GM18873 (cell line): Measurements from ENCODE around the gene NT5C1B.

Experiments used
- ATAC-seq: cut with Tn5 transposase; IDR thresholded peaks from one replicate; pipeline ENCODE4 v1.9.1; 2021; ENCODE audit warnings: mild to moderate bottlenecking, moderate library complexity, moderate number of reproducible peaks; ENCODE audit not compliant: unreplicated experiment, low FRiP score

The NT5C1B gene

DNA sequence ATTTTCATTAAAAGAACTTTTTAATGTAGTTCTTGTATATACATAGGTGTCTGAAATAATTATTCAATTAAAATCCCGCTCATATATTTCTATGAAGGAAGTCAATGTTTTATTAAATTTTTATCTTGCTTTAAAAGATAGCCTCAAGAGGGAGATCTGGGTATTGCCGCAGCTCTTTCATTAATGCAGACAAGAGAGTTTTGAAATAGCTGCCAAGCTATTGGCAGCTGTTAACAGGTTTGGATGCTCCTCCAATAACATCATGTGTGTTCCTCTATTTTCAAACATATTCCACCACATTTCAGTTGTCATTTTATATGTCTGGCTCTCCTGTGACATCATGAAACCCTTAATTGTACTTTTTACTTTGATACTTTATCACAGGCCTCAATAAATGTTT, 12.9 kb upstream of the NT5C1B start:
- ATAC-seq: no peak

DNA sequence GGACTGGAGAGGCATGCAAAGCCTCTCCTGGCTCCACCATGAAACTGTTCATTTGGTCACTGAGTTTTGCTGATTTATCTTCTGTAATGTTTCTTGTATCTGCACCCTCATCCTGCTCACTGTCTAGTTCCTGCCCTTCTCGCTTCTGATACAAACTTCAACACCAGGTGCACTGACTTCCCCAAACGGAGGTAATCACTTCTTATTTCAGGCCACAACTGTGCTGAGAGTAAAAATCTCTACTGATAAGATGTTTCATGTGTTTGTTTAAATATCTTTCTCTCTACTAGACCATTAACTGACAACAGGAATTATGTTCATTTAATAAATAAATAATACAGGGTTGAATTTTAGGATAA, 10.9 kb upstream of the NT5C1B start:
- no peak for ATAC-seq

DNA sequence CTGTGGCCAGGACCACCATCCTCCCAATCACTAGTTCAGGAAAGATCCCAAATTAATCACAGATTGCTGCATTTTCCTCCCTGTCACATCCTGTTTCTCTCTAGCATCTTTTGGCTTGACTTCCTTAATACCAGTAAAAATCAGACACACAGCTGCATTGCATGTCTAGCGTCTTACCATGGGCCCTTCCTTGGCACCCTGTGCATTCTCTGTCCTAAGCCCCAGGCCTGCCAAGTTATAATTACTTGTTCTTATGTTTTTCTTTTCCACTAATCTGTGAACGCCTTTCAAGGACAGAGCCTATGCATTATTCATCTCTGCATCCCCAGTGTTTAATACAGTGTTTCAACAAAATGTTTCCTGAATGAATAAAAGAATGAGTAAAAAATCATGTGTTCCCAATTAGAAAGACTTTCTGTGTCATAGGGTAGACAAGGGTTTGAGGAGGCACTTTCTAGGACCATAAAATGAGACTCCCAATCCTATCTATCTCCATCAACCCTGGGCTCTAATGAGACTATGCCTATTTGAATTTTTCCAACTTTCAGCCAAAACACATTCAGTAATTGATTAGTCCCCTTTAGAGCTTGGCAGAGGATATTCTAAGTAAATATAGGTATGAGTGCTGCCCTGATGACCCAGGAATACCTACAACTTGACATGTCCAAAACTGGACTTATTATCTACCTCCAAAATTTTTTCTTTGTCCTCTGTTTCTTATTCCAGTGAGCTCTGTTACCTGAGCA, 10.3 kb upstream of the NT5C1B start:
- no peak for ATAC-seq

DNA sequence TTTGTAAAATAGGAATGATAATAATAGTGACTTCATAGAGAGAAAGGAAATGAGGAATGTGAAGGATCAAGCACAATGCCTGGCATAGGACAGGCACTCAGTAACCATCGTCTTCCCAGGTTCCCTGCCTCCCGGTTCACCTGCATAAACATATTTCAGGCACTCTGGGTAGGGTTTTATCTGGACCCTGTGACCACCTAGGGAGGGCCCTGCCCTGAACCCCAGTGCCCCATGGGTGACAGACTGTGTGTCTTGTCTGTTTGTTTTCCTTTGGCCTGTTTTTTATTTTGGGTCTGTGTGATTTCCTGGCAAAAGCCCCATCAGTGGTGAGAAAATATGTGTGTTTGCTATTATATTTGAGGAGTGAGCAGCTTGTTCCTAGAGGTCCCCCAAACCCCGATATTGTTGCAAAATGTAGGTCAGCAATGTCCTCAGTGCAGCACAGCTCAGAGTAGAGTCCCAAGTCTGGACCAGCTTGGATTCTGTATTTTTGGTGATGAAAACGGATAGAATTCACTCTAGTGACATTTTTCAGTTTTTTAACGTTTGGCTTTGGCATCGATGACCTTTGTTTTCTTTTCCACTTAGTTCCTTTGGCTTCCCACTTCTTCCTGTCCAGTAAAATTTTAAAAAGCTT, 9.6 kb upstream of the NT5C1B start:
- no peak for ATAC-seq

DNA sequence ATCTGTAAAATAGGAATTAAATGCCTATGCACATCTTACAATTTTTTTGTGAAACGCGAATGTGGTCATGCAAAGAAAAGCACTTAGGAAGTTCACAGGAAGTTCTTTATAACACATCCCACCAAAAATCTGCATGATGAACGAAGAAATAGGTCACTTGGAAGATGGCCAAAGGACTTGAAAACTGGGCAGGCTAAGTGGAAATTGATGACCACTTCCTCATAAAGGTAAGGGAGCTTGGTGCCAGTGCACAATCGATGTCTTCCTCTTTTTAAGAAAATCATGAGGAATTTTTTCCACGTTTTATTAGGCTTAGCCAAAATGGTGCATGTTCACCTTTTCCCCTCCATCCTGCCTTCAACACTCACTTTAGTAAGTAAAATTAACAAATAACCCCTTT, 8.2 kb upstream of the NT5C1B start:
- ATAC-seq: no peak

DNA sequence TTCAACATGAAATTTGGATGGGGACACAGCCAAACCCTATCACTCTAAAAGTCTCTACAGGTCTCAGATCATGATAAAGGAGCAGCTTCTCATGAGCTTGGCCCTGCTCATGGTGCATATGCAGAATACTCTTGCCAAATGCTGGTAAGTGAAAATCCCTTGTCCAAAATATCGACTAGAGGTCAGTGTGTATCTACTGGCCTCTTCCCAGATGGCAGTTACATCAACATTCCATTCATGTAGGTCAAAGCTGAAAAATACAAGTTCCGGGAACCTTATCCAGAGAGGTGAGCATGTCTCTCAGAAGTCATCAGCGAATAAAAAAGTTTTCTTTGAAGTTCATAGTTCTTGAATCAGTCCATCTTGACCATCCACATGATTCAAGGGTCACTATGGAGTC, 7.6 kb upstream of the NT5C1B start:
- ATAC-seq: no peak

DNA sequence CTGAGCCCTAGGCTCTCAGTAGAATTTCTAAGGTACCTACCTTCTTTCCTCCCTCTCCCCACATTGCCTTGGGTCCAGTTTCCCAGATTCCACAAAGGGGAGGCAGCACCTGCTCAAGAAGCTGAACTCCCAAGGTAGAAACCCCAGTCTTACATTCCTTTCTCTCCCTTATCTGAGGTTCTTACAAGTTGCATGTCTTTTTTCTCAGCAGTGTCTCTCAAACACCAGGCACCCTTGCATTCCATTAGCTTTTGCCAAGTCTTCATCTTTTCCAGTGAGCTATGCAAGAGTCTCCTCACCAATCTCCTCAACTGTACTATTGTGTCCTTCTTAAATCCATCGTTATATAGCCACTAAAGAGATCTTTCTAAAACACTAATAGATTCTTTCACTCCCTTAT, 4.1 kb upstream of the NT5C1B start:
- no peak for ATAC-seq

DNA sequence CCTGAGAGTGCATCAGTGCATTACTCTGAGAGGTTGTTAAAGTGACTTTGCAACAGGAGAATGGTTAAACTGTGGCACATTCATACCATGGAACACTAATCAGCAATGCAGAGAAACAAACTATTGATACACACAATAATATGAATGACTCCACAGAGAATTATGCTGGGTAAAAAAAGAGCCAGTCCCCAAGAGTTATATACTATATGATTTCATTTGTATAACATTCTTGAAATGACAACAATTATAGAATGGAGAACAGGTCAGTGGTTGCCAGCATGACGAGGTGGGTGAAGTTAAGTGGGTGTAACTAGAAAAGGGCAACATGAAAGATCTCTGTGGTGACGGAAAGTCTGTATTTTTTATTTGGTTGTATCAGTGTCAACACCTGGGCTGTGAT, 3.0 kb upstream of the NT5C1B start:
- no peak for ATAC-seq

DNA sequence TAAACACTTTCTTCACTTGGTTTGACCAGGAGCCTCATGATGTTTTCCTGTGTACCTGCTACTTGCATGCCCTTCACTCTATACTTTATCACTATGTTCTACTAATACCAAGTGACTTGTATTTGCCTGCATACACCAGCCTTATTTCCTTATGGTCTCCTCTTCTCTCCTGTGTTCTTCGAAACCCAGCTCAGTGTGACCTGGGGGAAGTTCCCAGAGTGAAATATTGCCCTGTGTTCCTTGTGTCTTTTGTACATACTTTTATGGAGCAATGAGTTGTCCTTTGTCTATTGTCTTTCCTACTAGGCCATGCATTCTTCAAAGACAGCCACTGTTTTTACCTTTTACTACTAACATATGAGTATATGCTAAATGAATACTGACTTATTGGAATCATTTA, 567 bp downstream of the NT5C1B start:
- no peak for ATAC-seq

DNA sequence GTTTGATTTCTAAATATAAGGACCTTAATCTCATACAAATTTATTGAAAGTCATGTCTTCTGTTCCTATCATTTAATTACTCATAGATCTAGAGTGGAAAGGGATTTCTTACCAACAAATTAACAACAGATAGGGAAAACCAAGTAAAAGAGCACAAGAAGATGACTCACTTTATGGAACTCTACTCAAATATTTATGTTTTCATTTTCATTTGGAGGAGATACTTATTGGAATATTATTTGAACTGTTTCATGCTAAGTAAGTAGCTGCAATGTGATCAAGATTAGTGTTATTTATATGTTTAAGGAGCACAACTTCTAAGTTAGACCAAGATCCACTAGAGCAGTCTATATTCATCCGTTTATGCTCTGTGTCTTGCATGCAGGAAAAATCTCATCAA, 1.3 kb downstream of the NT5C1B start:
- ATAC-seq: no peak

DNA sequence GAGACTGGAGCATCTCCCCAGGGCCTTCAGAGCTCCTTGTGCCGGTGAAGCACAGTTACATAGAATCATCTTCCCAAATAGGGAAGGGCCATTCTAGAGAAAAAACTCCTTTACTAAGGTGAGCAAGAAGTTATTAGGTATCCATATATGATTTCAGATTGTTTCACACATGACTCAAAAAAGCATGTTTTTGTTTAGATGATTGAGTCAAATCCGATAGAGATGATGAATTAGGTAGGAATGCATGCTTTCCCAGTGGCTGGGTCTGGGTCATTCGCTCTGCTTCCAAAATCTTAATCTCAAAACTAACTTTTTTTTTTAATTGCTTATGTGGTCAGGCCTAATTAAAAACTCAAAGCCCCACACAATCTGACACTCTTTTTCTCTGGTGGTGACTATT, 3.8 kb downstream of the NT5C1B start:
- no peak for ATAC-seq

DNA sequence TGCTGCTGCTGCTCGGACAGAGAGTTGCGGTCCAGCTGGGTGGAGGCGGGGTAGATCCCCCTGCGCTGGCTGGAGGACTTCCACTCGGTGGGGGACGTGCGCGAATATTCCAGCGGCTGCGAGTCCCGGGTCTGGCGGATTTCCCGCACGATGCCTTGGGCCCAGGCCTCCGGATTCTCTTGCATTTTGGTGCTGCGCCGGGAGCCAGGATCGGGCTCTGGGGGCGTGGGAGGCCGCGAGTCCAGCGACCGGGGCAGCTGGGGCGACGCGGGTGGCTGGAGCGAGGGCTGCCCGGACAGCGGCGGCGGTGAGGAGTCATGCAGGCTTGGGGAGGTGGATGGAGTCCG, 4.8 kb downstream of the NT5C1B start:
- no peak for ATAC-seq

DNA sequence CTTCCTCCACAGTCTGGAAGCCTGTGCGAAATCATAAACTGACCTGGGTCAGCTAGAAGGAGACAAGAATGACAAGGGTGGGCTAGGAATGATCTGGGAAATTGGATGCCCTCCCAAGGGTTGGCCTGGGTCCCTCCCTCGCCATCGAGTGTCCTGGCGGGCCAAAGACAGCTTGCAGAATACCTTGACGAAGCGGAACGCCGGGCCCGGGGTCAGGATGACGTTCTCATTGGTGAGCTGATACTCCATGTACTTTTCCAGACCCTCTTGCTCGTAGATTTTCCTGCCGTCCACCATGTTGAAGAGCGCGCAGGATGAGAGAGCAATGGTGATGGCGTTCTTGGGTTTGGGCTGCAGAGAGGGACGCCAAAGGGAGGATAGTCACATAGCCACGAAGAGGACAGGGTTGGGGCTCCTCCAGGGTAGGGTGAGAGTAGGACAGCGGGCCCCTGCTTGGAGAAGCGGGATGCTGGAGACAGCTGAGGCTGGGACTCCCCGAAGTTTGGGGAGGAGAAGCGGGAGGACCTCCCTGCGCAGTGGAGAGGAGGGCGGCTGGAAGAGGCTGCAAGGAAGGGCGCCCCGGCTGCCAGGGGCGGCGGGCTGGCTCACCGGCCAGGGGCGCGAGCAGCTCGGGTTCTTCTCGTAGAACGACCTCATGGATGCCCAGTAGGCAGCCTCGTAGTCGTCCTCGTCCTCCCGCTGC, 5.3 kb downstream of the NT5C1B start:
- no peak for ATAC-seq

DNA sequence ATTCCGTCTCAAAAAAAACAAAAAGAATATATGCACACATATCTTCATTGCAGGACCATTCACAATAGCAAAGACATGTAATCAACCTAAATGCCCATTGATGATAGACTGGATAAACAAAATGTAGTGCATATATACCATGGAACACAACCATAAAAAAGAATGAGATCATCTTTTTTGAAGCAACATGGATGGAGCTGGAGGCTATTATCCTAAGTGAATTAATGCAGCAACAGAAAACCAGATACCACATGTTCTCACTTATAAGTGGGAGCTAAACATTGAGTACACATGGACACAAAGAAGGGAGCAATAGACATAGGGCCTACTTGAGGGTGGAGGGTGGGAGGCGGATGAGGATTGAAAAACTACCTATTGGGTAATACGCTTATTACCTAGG, 8.8 kb downstream of the NT5C1B start:
- no peak for ATAC-seq

DNA sequence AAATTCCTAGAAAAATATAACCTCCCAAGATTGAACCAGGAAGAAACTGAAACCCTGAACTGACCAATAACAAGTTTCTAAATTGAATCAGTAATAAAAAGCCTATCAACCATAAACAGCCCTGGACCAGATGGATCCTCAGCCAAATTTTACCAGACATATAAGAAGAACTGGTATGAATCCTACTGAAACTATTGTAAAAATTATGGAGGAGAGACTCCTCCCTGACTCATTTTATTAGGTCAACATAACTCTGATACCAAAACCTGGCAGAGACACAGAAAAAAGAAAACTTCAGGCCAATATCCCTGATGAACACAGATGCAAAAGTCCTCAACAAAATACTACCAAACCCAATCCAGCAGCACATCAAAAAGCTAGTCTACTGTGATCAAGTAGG, 11.3 kb downstream of the NT5C1B start:
- no peak for ATAC-seq

DNA sequence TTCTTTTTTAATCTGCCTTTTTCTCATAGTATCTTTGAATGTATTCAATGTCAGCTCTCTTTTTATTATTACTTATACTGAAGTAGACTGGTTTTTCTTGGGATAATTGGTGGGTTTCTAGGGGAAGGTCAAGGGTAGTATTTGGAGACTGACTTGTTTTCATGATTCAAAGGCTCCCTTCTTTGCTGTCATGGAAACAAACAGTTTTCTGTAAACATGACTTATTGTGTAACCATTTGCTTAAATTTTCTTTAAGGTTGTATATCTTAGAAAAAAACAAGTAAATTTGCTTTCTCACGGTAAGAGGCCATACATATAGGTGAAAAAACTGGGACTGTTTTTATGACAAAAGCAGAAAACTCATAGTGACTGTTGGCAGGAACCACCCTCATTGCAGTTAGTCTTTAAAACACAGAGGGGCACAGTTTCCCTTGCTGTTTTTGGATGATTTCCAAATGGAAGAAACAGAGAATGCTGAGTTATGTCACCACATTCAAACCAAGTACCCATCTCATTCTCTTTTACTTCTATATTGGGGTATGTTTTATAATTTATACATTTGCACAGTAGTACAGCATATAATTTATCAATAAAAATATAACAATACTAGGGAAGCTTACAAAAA, 23.1 kb downstream of the NT5C1B start:
- no peak for ATAC-seq

DNA sequence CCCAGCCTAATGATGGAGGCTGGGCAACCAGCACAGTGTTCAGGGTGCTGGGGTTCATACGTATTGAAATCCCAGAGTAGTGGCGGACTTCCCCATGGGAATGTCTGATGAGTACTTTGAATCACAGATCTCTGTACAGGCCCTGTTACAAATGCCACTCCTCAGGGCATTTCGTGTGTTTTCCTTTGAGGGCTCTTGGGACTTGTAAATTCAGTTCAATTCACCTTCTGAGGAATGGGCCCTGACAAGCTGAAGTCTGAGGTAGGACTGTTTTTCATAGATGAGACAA, 28.6 kb downstream of the NT5C1B start:
- peak; percentile 2 for ATAC-seq

DNA sequence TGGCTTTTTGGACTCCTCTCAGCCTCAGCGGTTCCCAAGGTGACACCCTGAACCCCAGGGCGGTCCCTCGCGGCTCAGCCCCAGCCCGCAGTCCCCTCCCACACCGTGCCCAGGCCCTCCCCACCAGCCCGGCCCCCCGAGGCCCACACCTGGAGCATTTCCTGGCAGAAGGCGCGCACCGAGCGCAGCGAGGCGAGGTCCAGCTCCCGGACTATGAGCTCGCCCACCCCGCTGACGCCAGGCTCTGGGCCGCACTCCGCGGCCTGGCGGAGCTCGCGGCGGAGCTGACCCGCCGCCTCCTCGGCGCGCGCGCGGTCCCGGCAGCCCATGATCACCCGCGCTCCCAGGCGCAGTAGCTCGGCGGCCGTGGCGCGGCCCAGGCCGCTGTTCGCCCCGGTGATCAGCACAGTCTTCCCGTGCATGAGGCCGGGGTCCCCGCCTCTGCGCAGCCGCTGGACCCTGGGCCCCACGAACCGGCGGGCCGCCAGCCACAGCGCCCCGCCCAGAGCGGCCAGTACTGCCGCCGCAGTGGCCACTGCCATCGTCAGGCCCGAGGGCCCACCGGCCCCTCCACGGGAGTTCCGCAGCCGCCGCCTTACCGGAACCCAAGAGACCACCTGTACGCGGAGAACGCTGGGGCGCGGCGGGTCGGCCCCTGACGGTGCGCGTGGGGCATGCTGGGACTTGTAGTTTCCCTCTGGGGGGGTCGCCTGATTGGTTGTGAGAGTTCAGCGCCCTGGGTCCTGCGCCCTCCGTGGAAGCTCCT, 29.2 kb downstream of the NT5C1B start, which contains the start of gene RDH14:
Gene RDH14 (minus strand): TSS at position 623 of the 766 bp plus-strand sequence. CDS start 81 bp downstream, at position 542.
- peak; percentile 98 for ATAC-seq

DNA sequence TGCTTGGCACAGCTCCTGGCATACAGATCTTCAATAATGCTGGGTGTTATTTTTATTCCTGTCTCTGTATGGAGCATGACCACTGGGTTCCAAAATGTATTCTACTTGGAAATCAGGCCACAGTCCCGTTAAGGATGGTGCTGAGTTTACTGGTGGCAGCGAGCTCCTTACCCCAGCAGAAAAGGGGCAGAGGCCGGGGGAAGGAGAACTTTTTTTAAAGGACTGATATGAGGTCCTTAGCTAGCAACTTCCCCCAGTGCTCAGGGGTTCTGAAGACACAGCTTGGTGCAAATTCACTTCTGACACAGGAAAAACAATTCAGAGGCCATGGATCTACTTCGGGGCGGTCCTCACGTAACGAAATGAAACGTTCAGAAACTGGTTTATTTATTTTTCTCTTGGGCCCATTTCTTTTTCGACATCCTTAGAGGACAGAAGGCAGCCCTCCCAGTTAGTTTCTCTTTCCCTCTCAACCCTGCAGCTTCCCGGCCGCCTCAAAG, 29.8 kb downstream of the NT5C1B start:
- ATAC-seq: peak; percentile 2

DNA sequence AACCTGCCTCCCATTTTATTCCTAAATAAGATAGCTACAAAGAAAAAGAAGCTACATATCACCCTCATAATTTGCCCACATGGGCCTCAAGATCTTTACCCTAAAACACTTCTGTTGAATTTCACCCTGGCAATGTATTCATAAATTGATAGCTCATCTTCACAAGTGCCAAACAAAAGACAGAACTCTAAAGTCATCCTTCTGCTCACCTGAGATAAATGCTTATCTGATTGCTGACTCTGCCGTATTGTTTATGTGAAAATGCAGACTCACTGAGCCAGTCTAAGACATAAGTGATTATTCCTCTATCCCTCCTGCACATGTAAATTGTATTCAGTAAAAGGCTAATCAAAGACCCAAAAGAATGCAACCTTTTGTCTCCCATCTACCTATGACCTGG, 30.9 kb downstream of the NT5C1B start:
- ATAC-seq: no peak

DNA sequence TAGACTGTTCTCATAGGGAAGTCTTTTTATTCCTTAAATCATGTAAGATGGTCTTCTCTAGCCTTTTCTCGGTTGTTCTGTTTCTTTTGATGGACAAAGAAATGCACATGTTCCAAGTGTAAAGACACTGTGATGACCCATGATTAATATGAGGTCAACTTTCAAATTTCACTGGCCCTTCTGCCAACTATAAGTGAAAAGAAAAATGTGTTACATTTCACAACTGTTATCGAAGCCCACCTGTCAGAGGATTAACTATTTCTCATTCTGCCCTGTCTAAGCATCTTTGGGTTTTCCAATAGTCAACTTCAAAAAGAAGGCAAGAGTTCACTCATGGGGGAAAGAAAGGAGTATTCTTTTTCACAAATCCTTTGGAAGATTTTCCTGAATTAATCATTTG, 32.2 kb downstream of the NT5C1B start:
- ATAC-seq: no peak
